GM08714 (cell line): ENCODE measurements around the gene RHOXF2B.
"Not testable (repeated sequence)": the region's sequence is repeated elsewhere in the genome, so short reads cannot be mapped to it uniquely, and the experiment has no call there.

Experiments used
- H3K4me3 ChIP-seq: fragments of 200-500 bp; sonication (Bioruptor generic); 2 replicates; pipeline ENCODE4 v1.5.1; 2014; ENCODE audit warnings: mild to moderate bottlenecking, low read length, inconsistent platforms
- ZNF274 ChIP-seq: IDR thresholded peaks from 2 replicates; pipeline ENCODE4 v1.6.1; 2012; ENCODE audit warnings: mild to moderate bottlenecking, low read depth, low read length

RHOXF2B gene

DNA sequence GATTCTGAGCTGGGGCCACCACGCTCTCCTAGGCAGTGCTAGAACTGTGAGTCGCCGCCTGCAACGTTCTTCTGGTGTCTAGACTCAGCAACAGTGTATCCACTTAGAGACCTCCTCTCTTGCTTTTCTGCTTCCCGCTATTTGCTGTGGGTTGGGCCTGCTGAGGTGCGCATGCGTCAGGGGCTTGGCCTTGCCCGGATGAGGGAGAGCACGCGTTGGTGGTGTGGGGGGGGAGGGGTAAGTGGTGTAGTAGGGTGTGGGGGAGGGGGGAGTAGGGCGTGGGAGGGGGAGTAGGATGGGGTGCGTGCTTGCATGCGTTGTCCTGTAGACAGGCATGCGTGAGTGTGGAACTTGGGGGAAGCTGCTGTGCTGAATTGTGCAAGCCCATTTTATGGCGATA is at the start of gene RHOXF2B:
Gene RHOXF2B (minus strand): TSS at position 101 of the 400 bp plus-strand sequence. CDS start 138 bp downstream, outside the sequence.
- H3K4me3 ChIP-seq, result not testable (repeated sequence)

- no peak overlapping the region for H3K4me3 ChIP-seq
- no peak for TF ChIP-seq ZNF274
These were observed 48.0 kb upstream of the RHOXF2B start for GRCh38 chrX:120125444-120125843.

DNA sequence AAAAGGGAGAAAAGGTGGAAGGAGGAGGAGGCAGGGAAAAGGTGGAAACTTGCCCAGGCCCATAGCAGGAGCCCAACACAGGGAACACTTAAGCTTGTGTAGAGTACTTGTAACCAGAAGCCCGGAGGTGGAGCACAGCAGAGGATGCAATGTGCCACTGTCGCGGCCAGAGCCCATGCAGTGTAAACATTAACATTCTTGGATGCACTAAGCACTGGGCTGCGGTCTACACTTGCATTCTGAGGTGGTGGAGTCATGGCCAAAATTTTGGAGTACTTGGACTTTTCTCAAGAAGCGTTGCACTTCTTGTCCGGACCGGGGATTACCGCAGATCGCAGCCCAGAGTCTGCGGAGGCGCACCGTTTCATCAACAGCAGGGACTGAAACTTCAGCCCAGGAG is 42.7 kb upstream of the RHOXF2B start:
- TF ChIP-seq ZNF274, result no peak
- no peak overlapping the region for H3K4me3 ChIP-seq

DNA sequence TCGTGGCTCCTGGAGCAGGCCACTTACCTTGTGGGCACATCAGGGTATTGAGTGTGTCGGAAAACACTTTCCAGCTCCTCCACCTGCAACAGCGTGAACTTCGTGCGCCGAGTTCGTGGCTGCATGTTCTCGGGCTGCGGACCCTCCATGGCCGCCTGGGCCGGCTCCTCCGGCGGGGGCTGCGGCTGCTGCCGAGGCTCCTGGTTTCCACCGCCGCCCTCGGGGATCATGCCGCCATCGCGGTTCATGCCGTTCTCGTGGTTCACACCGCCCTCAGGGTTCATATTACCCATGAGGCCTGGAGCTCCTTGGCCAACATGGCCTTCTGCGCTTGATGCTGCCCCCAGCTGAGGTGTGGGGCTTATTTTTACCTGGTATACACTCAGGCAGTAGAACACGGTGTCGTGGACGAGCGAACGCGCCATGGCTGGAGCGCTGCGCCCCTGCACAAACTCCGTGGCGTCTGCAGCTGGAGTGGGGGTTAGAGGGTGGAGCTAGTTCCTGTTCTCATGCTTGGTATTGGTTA is 38.0 kb upstream of the RHOXF2B start, which contains the start of gene RHOXF1:
Gene RHOXF1 (minus strand): TSS at position 476 of the 526 bp plus-strand sequence. CDS start 51 bp downstream, at position 425.
- no peak within 1 kb of the TSS for H3K4me3 ChIP-seq
- TF ChIP-seq ZNF274, result no peak

DNA sequence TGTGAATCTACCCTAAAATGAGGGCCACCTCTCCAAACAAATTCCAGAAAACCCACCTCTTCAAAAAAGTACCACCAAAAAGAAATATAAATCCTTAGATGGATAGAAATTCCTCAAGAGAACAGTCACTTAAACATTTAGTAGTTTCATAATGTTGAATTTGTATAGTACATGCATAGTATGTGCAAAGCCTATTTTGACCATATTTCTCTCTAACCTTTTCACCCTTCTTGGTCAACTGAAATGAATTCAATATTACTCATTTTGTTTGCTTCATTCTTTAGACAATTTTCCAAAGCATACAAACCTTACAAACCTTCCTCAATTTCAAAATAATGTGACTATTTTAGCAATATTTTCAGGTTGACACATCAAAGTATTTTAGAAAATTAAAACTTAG is 34.1 kb upstream of the RHOXF2B start:
- TF ChIP-seq ZNF274, result no peak
- H3K4me3 ChIP-seq, result no peak overlapping the region

GRCh38 chrX:120109378-120109777 is 31.9 kb upstream of the RHOXF2B start:
- no peak overlapping the region for H3K4me3 ChIP-seq
- no peak for TF ChIP-seq ZNF274

DNA sequence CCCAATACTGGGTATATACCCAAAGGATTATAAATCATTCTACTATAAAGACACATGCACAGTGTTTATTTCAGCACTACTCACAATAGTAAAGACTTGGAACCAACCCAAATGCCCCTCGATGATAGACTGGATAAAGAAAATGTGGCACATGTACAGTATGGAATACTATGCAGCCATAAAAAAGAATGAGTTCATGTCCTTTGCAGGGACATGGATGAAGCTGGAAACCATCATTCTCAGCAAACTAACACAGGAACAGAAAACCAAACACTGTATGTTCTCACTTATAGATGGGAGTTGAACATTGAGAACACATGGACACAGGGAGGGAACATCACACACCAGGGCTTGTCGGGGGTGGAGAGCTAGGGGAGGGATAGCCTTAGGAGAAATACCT is 27.2 kb upstream of the RHOXF2B start:
- not testable (repeated sequence) for H3K4me3 ChIP-seq

DNA sequence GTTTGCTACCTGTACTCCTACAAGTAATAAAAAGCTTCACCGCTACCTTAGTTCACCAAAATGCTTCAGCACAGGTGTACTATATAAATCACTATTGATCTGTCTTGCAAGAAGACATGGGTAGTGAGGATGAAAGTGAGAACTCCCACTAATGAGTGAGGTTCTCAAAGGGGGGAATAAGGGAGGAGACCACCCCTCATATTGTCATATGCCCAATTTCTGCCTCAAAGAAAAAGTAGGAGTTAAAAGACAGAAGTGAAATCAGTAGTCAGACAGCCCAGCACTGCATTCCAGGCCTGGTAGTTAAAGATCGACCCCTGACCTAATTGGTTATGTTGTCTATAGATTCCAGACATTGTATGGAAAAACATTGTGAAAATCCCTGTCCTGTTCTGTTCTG is 23.6 kb upstream of the RHOXF2B start:
- H3K4me3 ChIP-seq, result not testable (repeated sequence)

- H3K4me3 ChIP-seq, result no peak overlapping the region
- no peak for TF ChIP-seq ZNF274
These were observed 12.7 kb upstream of the RHOXF2B start for GRCh38 chrX:120090208-120090607.

DNA sequence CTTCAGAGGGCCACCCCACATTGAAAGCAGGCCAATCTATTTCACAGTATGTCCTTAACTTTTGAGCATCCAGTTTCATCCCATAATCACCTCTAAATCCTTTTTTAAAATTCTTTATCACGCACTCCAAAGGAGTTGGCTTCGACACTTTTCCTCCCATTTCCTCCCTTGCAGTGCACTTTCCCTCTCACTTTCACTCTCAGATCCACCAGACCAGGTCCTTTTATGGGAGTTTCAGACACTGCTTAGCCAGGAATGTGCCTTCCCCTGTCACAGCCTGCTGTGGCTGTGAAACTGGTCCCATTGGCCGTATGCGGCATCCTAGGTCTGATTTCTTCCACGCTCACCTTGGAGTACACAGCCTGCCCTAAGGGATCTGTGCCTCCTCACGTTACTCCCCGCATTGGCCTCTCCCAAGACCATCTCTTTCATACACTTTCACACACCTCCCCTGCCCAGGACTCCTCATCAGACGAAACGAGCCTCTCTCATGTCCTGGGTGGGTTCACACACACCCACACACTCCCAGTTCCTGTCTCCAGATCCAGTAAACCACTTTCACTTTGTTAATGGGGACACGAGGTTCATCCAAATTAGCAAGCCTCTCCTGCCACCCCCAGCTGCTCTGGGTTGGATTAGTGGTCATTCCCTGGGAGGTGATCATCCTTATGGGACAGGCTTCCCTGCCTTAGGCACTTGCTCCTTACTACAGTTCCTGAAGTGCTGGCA is 10.0 kb upstream of the RHOXF2B start:
- no peak overlapping the region for H3K4me3 ChIP-seq
- no peak for TF ChIP-seq ZNF274

GRCh38 chrX:120085553-120086185 is 8.2 kb upstream of the RHOXF2B start:
- not testable (repeated sequence) for H3K4me3 ChIP-seq

- not testable (repeated sequence) for H3K4me3 ChIP-seq
These were observed 11.3 kb downstream of the RHOXF2B start for GRCh38 chrX:120066169-120066568.

- not testable (repeated sequence) for H3K4me3 ChIP-seq
These were observed 34.8 kb downstream of the RHOXF2B start for GRCh38 chrX:120042712-120043111.

- not testable (repeated sequence) for H3K4me3 ChIP-seq
These were observed 35.2 kb downstream of the RHOXF2B start for GRCh38 chrX:120042247-120042646.

DNA sequence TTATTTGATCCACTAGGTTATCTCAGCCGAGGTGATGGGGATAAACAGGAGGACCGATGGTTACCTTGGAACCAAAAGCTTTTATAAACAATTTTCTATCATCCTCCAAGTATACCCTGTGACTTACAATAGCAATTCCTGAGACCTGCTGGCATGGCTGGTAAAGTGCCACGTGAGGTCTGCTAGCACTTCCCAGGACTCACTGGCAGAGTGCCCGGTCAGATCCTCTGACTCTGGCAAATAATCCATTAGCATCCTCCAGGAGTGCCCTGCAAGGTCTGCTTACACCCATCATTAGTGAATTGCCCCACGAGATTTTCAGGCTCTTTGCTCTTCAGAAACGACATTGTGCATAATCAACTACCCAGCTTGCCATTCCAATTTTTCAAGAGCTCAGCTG is 37.3 kb downstream of the RHOXF2B start:
- H3K4me3 ChIP-seq, result not testable (repeated sequence)

- H3K4me3 ChIP-seq, result not testable (repeated sequence)
These were observed 38.3 kb downstream of the RHOXF2B start for GRCh38 chrX:120039087-120039733.
